A204.1 (cell line): ENCODE measurements around the gene RPIA.

Experiments used
- FAIRE-seq: peaks from 2 replicates; lab custom pipeline; 2012; peaks lifted over from hg19 to GRCh38; lab: Jason Lieb, UNC

RPIA gene

GRCh38 chr2:88686320-88686719 is 5.2 kb upstream of the RPIA start:
- FAIRE-seq: no peak

GRCh38 chr2:88687384-88687783 is 4.1 kb upstream of the RPIA start:
- no peak for FAIRE-seq

- FAIRE-seq: no peak
Observed at GRCh38 chr2:88690591-88691338, 708 bp upstream of the RPIA start.

- no peak for FAIRE-seq
Observed at GRCh38 chr2:88692187-88692586, 714 bp downstream of the RPIA start.

GRCh38 chr2:88693911-88694414 is 2.5 kb downstream of the RPIA start:
- no peak for FAIRE-seq

GRCh38 chr2:88696611-88697010 is 5.1 kb downstream of the RPIA start:
- FAIRE-seq: no peak

GRCh38 chr2:88697370-88698026 is 6.0 kb downstream of the RPIA start:
- FAIRE-seq: no peak

GRCh38 chr2:88698027-88698413 is 6.5 kb downstream of the RPIA start:
- FAIRE-seq: no peak

- FAIRE-seq: no peak
Observed at GRCh38 chr2:88698498-88699233, 7.2 kb downstream of the RPIA start.

GRCh38 chr2:88707003-88707402 is 15.5 kb downstream of the RPIA start:
- FAIRE-seq: no peak

GRCh38 chr2:88709181-88709631 is 17.7 kb downstream of the RPIA start:
- FAIRE-seq: no peak

GRCh38 chr2:88711289-88711688 is 19.8 kb downstream of the RPIA start:
- FAIRE-seq: no peak

GRCh38 chr2:88711897-88712296 is 20.4 kb downstream of the RPIA start:
- FAIRE-seq: no peak

- no peak for FAIRE-seq
Observed at GRCh38 chr2:88713408-88713807, 21.9 kb downstream of the RPIA start.

- no peak for FAIRE-seq
Observed at GRCh38 chr2:88714667-88715066, 23.2 kb downstream of the RPIA start.

- no peak for FAIRE-seq
Observed at GRCh38 chr2:88720399-88720798, 28.9 kb downstream of the RPIA start.

GRCh38 chr2:88721268-88721667 is 29.8 kb downstream of the RPIA start:
- peak; percentile 88 for FAIRE-seq

GRCh38 chr2:88724643-88725332 is 33.3 kb downstream of the RPIA start:
- no peak for FAIRE-seq

GRCh38 chr2:88729061-88729745 is 37.7 kb downstream of the RPIA start:
- no peak for FAIRE-seq

GRCh38 chr2:88733155-88733902 is 41.9 kb downstream of the RPIA start:
- FAIRE-seq: no peak

GRCh38 chr2:88735133-88735532 is 43.7 kb downstream of the RPIA start:
- no peak for FAIRE-seq
